ENCODE results near the gene COMMD4.

The COMMD4 gene

GRCh38 chr15:75357976-75358673 lies 22.3 kb downstream of the COMMD4 start:
- DNase-seq = no peak

- DNase-seq = no peak
These were observed 23.1 kb downstream of the COMMD4 start for GRCh38 chr15:75358771-75359536.

- no peak for DNase-seq
These were observed 23.8 kb downstream of the COMMD4 start for GRCh38 chr15:75359537-75360250.

- DNase-seq = no peak
These were observed 24.5 kb downstream of the COMMD4 start for GRCh38 chr15:75360391-75360790.

- DNase-seq = no peak
These were observed 25.0 kb downstream of the COMMD4 start for GRCh38 chr15:75360856-75361255.

GRCh38 chr15:75361361-75361988 lies 25.6 kb downstream of the COMMD4 start:
- no peak for DNase-seq

- no peak for DNase-seq
These were observed 26.3 kb downstream of the COMMD4 start for GRCh38 chr15:75361989-75362641.

GRCh38 chr15:75362642-75363249 lies 26.9 kb downstream of the COMMD4 start:
- no peak for DNase-seq

GRCh38 chr15:75363786-75364185 lies 27.9 kb downstream of the COMMD4 start:
- DNase-seq = no peak

- no peak for DNase-seq
These were observed 29.0 kb downstream of the COMMD4 start for GRCh38 chr15:75364881-75365280.

- DNase-seq = no peak
These were observed 30.3 kb downstream of the COMMD4 start for GRCh38 chr15:75366163-75366562.

- DNase-seq = no peak
These were observed 31.1 kb downstream of the COMMD4 start for GRCh38 chr15:75367006-75367405.

GRCh38 chr15:75367406-75367912 lies 31.6 kb downstream of the COMMD4 start:
- DNase-seq = no peak

GRCh38 chr15:75367913-75368688 lies 32.2 kb downstream of the COMMD4 start, which contains the start of gene MAN2C1:
Gene MAN2C1 (minus strand): TSS chr15:75368607. CDS start chr15:75368583, 24 bp downstream.
- peak; percentile 89 for DNase-seq

GRCh38 chr15:75368689-75369239 lies 32.9 kb downstream of the COMMD4 start:
- no peak for DNase-seq

GRCh38 chr15:75369897-75370581 lies 34.2 kb downstream of the COMMD4 start:
- no peak for DNase-seq

- no peak for DNase-seq
These were observed 35.6 kb downstream of the COMMD4 start for GRCh38 chr15:75371486-75371885.

- DNase-seq = no peak
These were observed 36.2 kb downstream of the COMMD4 start for GRCh38 chr15:75371901-75372688.

GRCh38 chr15:75380773-75381172 lies 44.9 kb downstream of the COMMD4 start:
- DNase-seq = no peak

Measured in NCI-H1105 (cell line).